Fibroblast of skin of back (primary cell): ENCODE measurements around the gene FXYD4.
"Not testable (repeated sequence)": the region's sequence is repeated elsewhere in the genome, so short reads cannot be mapped to it uniquely, and the experiment has no call there.

Source experiments
- DNase-seq: peaks from one replicate; pipeline ENCODE4 v3.0.0-alpha.2; 2013

Gene FXYD4

DNA sequence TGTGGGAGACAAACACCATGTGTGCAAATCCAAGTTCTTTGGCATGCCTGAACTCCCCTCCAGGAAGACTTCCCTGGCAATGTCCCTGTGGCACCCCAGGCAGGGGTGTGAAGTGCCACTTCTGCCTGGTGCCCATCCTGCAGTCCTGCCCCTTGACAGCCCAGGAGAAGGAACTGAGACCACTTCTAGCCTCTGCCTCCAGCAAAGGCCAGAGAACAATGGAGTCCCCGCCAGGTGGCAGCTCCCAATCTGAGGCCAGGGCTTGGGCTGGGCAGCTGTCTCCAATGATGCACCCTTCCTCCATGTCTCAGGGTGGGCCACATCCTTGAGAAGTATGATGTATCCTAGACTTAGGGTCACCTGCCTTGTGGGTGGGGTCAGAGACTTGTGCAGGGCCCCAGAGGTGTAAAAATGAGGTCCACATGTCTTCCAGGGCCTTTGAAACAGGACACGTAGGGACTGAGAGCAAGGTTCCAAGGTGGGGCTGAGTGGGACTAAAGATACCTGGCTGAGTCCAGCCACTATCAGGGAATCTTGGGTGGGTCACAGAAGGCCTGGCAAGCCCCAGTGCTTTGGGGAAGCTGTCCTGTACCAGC, 5.5 kb downstream of the FXYD4 start:
- DNase-seq, result no peak

DNA sequence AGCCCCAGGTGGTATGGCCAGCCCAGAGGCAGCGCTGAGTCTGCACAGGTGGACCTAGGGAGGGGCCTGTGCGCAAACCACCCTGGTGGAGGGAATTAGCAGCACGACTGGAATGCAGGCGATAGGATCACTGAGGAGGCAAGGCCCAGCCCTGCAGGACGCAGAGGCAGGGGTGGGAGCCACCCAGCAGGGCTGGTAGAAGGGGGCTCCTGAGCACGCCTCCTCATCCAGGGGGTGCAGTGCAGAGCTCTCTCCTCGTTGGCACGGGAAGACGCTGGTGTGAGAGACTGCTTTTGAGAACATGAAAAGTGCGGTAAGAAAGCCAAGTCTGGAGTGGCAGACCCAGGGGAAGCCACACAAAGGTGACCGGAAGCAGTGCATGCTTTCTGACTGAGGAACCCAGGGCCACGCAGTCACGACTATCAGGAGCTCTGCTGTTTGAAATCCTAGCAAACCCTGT, 6.0 kb downstream of the FXYD4 start:
- no peak for DNase-seq

DNA sequence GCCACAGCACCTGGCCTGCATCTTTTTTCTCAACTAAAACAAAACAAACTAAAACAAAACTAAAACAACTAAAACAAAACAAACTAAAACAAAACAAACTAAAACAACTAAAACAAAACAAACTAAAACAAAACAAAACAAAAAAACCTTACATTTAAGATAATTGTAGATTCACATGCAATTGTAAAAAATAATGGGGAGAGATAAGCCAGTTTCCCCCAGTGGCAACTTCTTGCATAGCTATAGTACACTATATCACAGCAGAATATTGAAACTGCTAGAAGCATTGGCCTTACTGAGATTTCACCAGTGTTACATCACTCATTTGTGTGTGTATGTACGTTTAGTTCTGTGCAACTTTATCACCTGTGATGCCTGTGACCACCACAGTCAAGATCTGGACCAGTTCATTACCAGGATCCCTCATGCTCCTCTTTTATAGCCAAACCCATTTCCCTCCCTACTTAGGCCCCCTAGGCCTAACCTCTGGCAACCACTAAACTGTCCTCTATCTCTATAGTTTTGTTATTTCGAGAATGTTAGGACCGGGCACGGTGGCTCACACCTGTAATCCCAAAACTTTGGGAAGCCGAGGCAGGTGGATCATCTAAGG, 9.3 kb downstream of the FXYD4 start:
- peak; percentile 40 for DNase-seq

DNA sequence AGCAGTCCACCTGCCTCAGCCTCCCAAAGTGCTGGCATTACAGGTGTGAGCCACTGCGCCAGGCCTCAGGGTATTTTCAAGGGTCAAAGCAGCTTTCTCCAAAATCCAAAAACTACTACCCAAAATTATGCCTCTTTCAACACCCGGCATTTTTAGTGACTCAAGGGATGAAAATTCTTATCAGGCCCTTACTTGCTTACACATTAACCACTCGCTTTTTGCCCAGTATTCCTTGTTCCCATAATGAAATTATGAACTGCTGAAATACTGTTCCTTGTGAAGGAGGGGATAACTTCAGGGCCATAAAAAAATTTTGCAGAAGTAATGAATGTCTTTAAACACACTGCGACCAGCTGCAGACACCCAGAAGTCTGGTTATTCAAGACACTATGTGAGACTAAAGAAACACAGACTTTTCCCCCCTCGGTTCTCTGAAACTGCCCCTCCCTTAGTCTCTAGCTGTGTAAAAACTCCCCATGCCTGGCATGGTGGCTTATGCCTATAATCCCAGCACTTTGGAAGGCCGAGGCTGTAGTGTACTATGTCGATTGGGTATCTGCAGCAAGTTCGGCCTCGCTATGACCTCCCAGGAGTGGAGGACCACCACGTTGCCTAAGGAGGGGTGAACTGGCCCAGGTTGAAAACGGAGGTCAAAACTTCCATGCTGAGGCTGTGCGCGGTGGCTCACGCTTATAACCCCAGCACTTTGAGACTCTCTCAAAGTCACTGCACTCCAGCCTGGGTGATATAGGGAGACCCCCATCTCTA, 12.0 kb downstream of the FXYD4 start:
- no peak for DNase-seq

DNA sequence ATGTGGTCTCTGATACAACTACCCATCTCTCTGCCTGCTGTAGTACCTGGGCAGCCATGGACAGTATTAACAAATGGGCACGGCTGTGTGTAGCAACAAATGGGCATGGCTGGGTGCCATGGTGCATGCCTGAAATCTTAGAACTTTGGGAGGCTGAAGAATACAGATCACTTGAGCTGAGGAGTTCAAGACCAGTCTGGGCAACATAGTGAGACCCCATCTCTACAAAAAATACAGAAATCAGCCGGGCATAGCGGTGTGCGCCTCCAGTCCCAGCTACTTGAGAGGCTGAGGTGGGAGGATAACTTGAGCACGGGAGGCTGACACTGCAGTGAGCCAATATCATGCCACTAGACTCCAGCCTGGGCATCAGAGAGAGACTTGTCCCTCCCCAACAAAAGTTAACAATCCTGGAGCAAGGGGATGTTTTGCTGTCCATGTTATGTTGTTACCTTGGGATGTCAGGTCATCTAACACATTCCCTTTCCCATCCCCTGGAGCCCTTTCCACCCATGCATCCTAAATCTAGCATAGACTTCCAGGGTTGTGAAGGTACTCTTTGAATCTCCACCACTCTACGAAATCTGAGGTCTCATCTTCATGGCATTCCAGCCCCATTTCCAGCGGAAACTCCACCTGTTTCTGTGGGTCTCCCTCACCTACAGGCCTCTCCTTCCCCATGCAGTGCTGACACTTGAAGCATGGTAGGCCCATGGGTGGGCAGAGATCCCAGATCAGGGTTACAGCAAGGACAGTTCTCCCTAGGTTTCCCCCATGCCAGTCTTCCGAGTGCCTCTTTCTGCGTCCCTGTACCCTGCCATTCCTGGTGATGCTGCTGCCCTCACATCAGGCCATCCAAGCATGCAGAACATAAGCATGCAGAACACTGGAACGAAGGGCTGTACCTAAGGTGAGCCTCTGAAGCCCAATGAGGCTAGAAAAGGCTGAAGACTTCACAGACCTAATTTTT, 13.1 kb downstream of the FXYD4 start:
- no peak for DNase-seq

DNA sequence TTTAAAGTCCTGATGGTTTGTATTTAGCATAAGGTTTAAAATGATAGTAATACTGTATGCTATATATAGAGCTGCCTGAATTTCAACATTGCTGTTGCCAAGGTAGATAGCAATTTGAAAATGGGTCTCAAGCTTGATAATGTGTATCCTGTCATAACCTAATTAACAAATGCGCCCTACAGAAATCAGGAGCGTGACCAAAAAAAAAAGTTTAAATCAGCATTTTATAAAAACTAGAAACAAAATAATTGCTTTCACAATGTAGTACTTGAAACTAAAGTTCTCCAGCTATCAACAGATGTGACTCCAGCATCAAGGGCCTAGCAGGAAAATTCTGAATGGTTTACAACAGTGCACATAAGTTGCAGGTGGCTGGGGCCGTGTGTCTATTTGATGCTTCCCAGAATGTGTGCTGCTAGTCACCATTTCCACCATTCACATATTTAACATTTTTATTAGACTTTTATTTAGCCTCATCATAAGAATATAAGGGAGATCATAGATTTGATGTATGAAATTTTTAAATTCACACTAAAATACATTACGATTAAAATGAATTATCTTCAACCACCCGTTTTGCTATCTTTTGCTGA, 14.1 kb downstream of the FXYD4 start:
- no peak for DNase-seq

DNA sequence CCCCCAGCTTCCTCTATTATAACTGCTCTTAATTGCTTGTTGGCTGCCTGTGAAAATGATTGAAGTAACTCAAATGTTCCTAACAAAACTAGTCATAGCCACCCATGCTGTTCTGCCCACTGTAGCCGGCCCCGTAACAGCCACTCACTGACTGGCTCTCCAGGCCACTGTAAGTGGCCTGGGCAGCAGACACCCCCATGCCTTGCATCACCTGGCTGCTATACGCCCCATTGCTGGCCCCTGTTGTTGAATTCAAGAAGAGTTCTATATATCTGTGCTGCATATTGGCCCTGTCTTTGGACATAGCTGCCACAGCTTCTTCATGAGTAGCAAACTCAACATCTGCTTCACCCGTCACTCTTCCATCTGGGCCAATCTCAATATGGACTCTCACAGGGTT, 15.1 kb downstream of the FXYD4 start:
- no peak for DNase-seq

DNA sequence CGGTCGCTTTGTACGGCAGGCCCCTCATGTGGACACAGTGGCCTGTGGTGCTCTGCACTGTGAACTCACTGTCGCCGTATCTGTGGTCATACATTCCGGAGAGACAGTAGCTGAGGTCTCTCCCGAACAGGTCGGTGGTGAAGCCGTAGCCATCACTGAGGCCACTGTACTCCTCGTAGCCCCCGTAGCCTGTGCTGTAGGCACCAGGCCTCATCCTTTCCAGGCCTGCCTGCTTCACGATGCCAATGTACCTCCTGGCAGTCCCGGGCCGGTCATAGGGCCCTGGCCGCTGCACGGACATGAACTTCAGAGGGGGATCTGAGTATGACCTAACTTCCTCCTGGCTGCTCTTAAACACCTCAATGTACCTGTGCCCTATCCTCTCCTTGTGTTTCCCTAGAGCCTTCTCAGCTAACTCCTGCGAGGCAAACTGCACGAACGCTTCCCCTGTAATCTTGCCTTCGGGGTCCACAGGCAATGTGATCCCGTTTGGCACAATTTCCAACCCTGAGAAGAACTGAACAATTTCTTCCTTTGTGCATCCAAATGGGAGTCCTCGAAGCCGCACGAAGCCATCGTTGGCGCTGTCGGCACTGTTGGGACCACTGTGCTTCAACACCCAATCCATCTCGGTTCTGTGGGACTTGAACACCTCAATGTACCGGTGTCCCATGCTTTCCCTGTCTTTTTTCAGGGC, 15.7 kb downstream of the FXYD4 start:
- DNase-seq, result no peak

DNA sequence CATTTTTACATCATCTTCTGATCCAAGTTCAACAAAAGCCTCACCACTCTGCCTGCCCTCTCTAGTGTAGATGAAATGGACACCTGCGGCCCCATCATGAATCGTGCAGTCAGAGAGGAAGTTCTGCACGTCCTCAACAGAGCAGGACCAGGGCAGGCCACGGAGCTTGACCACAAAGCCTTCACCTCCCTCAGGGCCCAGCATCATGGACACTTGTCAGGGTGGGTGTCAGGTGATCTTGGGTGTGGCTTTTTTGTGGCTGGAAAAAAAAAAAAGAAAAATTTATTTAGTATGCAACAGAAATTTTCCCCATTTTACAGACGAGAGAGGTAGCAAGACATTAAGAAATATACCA, 16.2 kb downstream of the FXYD4 start:
- no peak for DNase-seq

DNA sequence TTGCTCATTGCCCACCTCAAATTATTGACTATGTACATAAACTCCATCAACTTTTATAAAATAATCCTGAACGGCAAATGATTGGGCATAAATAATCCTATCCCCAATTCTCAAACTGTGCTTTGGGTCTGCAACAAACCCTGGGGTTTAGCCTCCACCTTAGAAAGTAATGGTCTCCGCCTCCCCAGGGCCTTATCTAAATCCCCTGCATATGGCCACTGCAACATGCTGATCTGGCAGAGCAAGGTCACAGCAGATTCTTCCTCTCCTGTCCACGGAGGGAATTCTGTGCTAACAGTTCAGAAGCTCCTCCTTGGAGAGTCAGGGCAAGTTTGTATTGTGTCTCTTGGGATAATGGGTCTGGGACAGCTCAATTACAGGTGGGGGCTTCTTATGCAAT, 18.4 kb downstream of the FXYD4 start:
- DNase-seq, result no peak

DNA sequence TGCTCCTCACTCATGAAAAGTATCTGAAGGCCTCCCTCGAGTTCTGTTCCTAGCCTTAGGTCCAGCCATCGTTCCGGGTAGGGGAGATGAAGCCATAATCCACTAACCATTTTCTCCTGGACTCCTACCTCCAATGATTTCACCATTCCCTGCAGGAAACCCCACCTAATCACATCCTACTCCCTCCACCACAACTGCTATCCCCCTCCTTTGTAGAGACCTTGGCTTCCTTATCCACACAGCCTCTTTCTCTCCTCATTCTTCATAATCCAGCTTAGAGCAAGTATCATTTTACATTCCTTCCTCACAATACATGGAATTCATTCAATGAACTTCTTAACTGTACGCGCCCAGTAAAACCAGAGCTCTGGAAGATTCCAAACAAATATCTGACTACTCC, 18.9 kb downstream of the FXYD4 start:
- DNase-seq, result no peak

DNA sequence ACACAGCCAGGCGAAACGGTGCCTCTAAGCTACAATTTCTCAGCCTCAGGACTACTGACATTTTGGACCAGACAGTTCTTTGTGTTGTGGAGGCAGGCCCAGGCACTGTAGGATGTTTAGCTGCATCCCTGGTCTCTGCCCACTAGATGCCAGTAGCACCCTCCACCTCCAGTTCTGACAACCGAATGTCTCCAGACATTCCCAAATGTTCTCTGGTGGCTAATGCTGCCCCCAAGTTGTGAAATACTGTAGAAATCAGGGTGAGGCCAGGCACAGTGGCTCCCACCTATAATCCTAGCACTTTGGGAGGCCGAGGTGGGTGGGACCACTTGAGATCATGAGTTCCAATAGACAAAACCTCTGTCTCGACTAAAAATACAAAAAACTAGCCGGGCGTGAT, 19.3 kb downstream of the FXYD4 start:
- DNase-seq, result peak; percentile 46

DNA sequence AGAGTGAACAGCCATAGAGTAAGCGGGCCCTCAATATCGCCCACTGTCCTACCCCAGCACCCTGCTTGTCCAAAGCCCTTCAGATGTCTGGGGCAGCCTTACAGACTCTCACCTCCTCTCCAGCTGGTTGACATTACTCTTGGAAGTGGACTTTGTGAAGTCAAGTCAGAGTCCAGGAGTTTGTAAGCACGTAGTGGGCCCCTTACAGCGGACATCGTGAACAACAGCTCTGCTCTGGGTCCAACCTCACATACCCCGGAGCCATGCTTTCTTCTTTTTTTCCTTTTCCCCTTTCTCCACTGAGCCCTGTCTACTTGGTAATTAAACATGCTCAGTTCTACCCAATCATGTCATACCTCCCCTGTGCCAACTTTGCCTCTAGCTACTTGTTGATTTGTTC, 20.1 kb downstream of the FXYD4 start:
- no peak for DNase-seq

DNA sequence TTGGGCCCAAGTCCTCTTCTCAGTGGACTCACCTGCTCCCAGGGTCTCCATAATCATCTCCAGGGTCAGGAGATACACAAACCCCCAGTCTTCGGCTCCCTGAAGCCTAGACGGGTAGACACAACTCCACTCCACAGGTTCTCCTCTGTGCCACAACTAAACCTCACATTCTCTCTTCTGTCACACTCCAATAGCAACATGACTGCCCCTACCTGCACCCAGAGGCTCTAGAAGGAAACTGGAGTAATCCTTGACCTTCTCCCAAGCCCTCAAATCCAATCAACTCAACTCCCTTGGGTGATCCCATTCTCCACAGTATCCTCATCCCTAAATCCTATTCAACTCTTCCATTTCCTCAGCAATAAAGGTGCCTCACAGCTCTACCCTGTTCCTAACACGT, 21.3 kb downstream of the FXYD4 start:
- no peak for DNase-seq

DNA sequence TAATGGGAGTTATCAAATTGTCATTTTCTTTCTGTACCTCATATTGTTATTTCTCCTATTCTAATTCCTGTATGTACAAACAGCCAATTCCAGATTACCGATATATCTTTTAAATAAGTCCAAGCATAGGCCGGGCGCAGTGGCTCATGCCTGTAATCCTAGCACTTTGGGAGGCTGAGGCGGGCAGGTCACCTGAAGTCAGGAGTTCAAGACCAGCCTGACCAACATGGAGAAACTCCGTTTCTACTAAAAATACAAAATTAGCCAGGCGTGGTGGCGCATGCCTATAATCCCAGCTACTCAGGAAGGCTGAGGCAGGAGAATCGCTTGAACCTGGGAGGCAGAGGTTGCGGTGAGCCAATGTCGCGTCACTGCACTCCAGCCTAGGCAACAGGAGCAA, 21.8 kb downstream of the FXYD4 start:
- DNase-seq, result not testable (repeated sequence)

DNA sequence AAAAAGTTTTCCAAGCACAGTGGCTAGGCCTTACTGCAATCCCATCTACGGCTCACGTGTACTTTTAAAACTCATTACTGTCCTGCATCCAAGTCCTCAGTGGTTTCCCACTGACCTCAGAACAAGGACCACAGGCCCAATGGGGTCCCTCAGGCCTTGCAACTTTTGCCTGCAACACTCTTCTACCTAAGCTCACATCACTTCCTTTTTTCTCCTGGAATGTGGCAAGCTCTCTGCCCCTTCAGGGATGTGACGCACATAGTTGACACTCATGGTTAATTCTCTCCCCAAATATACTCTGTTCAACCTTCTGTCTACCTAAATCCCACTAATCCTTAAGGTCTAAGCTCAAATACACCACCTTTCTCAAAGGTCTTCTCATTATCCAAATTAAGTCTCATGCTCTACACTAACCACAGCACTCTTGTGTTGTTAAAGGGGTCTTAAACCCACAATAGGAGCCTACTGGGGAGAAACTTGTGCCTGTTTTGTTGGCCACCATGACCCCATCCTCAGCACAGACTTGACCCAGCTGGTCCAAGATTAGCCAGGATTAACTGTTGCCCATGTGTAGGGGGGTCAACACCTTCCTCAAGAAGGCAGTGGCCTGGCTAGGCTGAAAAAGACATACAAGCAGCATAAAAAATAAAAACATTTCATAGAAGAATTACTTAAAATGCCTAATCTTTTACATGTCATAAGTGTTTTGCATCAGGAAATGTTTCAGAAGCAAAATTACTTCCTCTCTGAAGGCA, 22.3 kb downstream of the FXYD4 start:
- DNase-seq, result no peak

DNA sequence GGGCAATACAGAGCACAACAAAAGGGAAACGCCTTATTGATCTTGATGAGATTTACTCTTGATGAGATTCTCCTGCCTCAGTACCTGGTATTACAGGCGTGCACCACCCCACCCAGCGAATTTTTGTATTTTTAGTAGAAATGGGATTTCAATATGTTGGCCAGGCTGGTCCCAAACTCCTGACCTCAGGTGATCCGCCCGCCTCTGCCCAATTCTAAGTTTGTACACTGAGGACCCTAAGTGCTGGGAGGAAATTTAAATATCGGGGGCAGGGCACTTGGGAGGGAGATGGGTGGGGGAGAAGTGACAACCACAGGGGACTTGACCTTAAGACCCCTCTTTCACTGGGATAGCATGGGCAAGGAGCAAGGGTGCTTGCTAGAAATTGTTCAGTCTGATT, 23.4 kb downstream of the FXYD4 start:
- DNase-seq, result no peak

DNA sequence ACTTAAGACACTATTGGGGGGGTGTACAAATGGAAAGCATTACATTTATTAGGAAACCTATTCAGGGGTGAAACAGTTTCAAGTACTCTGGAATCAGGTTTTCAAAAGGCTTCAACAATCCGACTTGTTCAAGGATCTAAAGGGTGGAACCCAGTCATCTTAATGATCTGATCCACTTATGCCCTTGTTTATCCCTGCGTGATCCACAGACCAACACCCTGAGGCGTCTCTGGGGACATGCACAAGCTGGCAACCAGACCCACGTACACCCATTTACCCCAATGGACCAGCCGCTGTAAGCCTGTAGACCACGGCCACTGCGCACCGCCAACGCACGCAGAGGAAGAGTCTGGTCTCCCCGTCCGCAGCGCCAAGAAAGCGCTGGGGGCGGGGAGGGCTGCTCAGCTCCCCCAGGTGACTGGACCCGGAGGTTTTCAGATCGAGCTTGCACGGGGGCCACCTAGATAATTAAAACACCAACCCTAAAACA, 24.2 kb downstream of the FXYD4 start:
- DNase-seq, result no peak

DNA sequence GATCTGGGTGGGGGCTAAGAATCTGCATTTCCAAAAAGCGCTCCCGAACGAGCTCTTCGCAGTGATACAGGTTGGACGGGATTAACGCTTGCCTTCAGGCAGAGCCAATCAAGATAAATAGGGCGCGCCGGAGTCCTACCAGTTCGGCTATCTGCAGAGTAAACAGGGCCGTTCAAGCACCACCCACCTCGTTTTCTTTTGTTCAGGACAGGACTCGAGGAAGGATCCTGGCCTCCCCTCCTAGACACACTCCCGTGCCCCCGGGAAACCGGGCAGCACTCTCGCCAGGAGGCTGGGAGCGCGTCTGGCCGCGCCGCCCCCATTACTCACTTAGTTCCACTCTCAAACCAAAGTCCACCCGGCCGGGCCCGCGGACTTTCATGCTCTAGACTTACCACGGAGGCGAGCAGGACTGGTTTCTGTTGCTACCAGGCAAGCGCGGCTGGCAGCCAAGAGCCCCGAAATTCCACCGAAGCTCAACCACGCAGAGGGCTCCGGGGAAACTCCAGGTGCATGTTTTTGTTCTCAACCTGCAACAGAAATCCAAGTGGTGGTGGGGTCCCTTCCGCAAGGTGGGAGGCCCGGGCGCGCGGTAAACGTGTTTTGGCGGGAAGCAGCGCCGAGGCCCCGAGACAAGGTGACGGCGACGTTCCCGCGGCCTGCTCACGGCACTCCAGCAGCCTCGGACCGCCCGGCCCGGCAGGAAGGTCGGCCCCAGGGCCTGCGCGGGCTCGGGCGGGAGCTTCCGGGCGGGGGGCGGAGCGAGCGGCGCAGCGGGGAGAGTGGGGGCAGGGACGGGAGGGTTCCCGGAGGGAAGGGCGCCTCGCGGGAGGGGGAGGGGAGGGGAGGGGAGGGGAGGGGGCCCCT, 24.9 kb downstream of the FXYD4 start:
- peak; percentile 72 for DNase-seq
